ENCODE results near the gene PLCXD1. TPM values are rescaled to one million over a fixed set of nuclear protein-coding genes. Genes with fewer than 3 reads are reported as not detected.
"Not testable (repeated sequence)": the region's sequence is repeated elsewhere in the genome, so short reads cannot be mapped to it uniquely, and the experiment has no call there.

Gene PLCXD1
- total and polyA plus RNA-seq, 2 experiments from 2014 or later: 16.6 to 50.4 TPM

DNA sequence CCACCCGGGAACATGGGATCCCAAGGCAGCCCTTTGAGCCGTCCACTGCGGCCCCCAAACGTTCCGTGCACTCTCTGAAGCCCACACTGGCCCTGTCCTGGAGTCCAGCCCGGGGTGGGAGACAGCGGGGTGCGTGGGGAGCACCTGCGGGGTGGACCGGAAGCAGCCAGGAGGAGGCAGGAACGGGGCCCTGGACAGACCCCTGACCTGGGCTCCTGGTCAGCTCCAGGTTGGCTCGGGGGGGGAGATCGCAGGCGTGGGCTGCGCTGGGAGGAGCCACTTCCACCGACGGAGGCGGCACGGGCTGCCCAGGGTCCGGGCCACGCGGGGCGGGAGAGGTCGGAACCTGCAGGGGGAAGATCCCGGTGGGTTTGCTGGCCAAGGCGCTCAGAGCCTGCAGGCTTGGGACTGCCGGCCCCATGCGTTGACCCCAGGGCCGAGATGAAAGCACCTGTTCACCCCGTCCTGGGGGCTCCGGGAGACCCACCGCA lies 5.7 kb upstream of the PLCXD1 start:
- no peak for DNase-seq (ENCODE audit: low read depth in 1 of 2, low spot score in 1 of 2)
- Histone ChIP-seq H3K4me1 (ENCODE audit: low read depth) (no peaks in the 10 kb centered on the region), H3K27ac (no peak overlapping the region), H3K9me3 (ENCODE audit: low read depth) (no peaks in the 10 kb centered on the region), H3K27me3 (peaks cover 6% of the 10 kb centered on the region), H3K4me3 (no peak overlapping the region), H3K36me3 (no peaks in the 10 kb centered on the region)
- TF ChIP-seq, protein P1, sequence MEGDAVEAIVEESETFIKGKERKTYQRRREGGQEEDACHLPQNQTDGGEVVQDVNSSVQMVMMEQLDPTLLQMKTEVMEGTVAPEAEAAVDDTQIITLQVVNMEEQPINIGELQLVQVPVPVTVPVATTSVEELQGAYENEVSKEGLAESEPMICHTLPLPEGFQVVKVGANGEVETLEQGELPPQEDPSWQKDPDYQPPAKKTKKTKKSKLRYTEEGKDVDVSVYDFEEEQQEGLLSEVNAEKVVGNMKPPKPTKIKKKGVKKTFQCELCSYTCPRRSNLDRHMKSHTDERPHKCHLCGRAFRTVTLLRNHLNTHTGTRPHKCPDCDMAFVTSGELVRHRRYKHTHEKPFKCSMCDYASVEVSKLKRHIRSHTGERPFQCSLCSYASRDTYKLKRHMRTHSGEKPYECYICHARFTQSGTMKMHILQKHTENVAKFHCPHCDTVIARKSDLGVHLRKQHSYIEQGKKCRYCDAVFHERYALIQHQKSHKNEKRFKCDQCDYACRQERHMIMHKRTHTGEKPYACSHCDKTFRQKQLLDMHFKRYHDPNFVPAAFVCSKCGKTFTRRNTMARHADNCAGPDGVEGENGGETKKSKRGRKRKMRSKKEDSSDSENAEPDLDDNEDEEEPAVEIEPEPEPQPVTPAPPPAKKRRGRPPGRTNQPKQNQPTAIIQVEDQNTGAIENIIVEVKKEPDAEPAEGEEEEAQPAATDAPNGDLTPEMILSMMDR (IDR thresholded peaks at IDR 0.05; ENCODE audit: low read depth, low read length): no peak

- Histone ChIP-seq H3K4me3 (peak overlapping the region; percentile 24), H3K36me3 (no peaks in the 10 kb centered on the region), H3K27me3 (peaks cover 6% of the 10 kb centered on the region), H3K4me1 (ENCODE audit: low read depth) (no peaks in the 10 kb centered on the region), H3K9me3 (ENCODE audit: low read depth) (no peaks in the 10 kb centered on the region), H3K27ac (no peak overlapping the region)
- TF ChIP-seq, protein P1 (IDR thresholded peaks at IDR 0.05; ENCODE audit: low read depth, low read length): no peak
- DNase-seq (ENCODE audit: low read depth in 1 of 2, low spot score in 1 of 2): peak; percentile 27 to 73
These were observed 5.1 kb upstream of the PLCXD1 start for GRCh38 chrX:275967-276580.

DNA sequence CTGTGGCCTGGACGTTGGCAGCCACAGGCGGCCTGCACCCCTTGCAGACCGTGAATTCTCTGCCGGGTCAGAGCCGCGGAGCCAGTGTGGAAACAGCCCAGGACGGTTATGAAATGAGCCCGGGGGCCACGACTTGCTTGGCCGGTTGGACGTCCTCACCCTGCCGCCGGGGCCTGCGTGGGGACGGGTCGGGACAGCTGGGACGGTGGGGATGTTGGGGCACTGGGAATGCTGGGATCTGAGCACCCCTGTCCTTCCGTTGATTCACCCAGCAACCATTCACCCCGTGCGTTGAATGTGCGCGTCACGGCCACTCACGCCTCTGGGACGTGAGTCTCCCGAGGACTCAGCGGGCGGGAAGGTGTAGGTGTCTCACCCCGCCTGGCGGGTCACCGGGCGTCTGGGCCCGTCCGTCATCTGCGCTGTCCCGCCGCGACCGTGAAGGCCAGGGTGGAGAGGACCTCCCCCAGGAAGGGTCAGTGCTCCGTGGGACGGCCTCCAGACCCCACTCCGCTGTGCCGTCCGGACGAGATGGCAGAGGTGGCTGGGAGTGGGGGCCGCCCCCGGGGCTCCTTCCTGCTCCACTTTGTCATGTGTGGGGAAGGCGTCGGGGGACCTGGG lies 4.5 kb upstream of the PLCXD1 start:
- Histone ChIP-seq H3K4me3 (peak overlapping the region; percentile 24), H3K36me3 (no peaks in the 10 kb centered on the region), H3K27me3 (peaks cover 6% of the 10 kb centered on the region), H3K4me1 (ENCODE audit: low read depth) (no peaks in the 10 kb centered on the region), H3K27ac (no peak overlapping the region), H3K9me3 (ENCODE audit: low read depth) (no peaks in the 10 kb centered on the region)
- TF ChIP-seq, protein P1 (IDR thresholded peaks at IDR 0.05; ENCODE audit: low read depth, low read length): no peak
- DNase-seq (ENCODE audit: low read depth in 1 of 2, low spot score in 1 of 2): peak in 1 of 2 donors; percentile 37

DNA sequence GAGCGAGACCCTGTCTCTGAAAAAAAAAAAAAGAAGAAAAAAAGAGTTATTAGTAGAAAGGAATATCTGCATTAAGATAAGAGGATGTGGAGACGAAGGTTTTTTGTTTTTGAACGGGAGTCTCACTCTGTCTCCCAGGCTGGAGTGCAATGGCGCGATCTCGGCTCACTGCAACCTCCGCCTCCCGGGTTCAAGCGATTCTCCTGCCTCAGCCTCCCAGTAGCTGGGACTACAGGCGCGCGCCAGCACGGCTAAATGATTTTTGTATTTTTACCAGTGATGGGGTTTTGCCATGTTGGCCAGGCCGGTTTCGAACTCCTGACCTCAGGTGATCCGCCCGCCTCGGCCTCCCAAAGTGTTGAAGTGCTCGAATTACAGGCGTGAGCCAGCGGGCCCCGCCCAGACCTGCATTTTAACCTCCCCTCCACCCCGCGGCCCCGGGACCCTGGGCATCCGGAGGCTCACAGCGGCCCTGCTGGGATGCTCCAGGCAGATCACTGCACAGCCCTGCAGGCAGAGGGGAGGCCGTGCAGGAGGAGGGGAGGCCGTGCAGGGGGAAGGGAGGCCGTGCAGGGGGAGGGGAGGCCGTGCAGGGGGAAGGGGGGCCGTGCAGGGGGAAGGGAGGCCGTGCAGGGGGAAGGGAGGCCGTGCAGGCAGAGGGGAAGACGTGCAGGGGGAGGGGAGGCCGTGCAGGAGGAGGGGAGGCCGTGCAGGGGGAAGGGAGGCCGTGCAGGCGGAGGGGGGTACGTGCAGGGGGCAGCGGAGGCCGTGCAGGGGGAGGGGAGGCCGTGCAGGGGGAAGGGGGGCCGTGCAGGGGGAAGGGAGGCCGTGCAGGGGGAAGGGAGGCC lies 1.2 kb upstream of the PLCXD1 start:
- DNase-seq (ENCODE audit: low read depth in 1 of 2, low spot score in 1 of 2); H3K4me1 ChIP-seq (ENCODE audit: low read depth); H3K27ac ChIP-seq; H3K4me3 ChIP-seq; H3K9me3 ChIP-seq (ENCODE audit: low read depth); H3K27me3 ChIP-seq; H3K36me3 ChIP-seq: not testable (repeated sequence)

GRCh38 chrX:280722-281121 lies 459 bp upstream of the PLCXD1 start:
- not testable (repeated sequence) for H3K9me3 ChIP-seq (ENCODE audit: low read depth); H3K27ac ChIP-seq; H3K27me3 ChIP-seq; H3K4me1 ChIP-seq (ENCODE audit: low read depth); H3K4me3 ChIP-seq; DNase-seq (ENCODE audit: low read depth in 1 of 2, low spot score in 1 of 2); H3K36me3 ChIP-seq

DNA sequence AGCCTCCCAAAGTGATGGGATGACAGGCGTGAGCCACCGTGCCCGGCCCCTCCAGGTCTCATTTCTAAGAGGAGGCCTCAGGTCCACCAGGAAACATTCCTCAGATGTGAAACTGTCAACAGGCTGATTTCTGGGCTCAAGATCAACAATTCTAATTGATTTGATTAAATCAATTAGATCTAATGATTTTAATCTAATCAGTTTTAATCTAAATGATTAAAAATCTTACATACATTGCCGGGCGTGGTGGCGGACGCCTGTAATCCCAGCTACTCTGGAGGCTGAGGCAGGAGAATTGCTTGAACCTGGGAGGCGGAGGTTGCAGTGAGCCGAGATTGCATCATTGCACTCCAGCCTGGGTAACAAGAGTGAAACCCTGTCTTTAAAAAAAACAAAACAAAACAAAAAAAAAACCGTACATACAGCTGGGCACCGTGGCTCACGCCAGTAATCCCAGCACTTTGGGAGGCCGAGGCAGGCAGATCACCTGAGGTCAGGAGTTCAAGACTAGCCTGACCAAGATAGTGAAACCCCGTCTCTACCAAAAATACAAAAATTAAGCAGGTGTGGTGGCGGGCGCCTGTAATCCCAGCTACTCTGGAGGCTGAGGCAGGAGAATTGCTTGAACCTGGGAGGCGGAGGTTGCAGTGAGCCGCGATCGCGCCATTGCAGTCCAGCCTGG lies 960 bp downstream of the PLCXD1 start:
- not testable (repeated sequence) for H3K4me1 ChIP-seq (ENCODE audit: low read depth); H3K9me3 ChIP-seq (ENCODE audit: low read depth); DNase-seq (ENCODE audit: low read depth in 1 of 2, low spot score in 1 of 2); H3K27me3 ChIP-seq; H3K36me3 ChIP-seq; H3K27ac ChIP-seq
- H3K4me3 ChIP-seq: peak overlapping the region; percentile 58
